ENCODE data around the gene GPX4. TPM values are rescaled to one million over a fixed set of nuclear protein-coding genes. Genes with fewer than 3 reads are reported as not detected.
"Not testable (repeated sequence)": the region's sequence is repeated elsewhere in the genome, so short reads cannot be mapped to it uniquely, and the experiment has no call there.

GPX4 gene
- total RNA-seq, 1 experiment from 2014 or later = 1,117 TPM

DNA sequence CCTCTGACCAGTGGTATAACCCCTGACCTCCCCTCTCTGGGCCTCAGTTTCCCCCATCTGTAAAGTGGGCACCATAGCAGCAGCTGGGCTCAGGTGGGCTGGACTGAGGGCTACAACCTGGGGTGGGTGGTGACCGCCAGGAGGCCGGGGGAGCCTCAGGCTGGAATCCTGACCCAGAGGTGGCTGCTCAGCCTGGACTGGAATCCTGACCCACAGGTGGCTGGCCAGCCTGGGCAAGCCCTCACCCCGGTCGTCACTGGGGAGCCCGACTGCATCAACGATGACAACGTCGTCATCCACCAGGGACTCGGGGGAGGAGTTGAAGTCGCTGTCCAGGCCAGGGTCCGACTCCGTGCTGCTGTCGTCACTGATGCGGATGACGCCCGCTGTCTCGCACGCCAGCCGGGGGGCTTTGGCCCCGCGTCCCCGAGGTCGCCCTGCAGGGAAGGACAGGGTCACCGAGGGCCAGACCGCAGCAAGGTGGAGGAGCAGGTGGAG is 10.2 kb downstream of the GPX4 start:
- DNase-seq (ENCODE audit: low spot score) = no peak

DNA sequence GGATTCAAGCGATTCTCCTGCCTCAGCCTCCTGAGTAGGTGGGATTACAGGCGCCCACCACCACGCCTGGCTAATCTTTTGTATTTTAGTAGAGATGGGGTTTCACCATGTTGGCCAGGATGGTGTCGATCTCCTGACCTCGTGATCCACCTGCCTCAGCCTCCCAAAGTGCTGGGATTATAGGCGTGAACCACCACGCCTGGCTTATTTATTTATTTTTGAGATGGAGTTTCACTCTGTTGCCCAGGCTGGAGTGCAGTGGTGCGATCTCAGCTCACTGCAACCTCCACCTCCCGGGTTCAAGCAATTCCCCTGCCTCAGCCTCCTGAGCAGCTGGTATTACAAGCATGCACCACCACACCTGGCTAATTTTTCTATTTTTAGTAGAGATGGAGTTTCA is 10.9 kb downstream of the GPX4 start:
- DNase-seq (ENCODE audit: low spot score) = not testable (repeated sequence)

DNA sequence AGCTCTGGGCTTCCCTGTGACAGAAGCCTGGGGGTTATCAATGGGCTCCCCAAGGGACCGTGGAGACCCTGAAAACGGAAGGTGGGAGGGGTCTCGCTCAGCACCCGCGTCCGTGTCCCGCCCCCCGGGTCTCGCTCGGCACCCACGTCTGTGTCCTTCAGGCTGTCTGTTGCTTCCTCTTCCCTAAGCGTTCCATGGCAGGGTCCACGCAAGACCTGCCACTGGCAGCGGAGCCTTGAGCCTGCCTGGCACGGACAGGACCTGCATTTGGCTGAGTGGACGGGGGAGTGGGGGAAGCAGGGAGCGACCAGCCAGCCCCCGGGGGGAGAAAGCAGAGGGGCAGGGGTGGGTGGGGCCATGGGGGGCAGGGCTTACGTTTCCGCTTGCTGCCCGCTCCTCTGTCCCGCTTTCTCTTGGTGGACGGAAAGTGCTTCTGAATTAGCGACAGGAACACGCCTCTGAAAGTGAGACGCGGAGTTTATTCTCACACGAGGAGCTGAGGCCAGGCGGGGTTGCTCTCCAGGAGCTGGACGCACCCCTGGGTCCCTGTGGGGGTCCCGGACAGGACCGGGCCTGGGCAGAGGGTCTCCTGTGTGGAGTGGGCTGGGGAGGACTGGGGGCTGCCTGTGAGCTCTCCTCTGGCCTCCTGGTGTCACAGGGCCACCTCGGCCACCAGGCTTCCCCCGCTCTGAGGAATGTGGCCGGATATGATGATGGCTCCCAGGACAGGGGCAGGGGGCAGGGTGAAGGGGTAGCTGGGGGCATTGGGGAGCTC is 12.0 kb downstream of the GPX4 start:
- DNase-seq (ENCODE audit: low spot score) = no peak

DNA sequence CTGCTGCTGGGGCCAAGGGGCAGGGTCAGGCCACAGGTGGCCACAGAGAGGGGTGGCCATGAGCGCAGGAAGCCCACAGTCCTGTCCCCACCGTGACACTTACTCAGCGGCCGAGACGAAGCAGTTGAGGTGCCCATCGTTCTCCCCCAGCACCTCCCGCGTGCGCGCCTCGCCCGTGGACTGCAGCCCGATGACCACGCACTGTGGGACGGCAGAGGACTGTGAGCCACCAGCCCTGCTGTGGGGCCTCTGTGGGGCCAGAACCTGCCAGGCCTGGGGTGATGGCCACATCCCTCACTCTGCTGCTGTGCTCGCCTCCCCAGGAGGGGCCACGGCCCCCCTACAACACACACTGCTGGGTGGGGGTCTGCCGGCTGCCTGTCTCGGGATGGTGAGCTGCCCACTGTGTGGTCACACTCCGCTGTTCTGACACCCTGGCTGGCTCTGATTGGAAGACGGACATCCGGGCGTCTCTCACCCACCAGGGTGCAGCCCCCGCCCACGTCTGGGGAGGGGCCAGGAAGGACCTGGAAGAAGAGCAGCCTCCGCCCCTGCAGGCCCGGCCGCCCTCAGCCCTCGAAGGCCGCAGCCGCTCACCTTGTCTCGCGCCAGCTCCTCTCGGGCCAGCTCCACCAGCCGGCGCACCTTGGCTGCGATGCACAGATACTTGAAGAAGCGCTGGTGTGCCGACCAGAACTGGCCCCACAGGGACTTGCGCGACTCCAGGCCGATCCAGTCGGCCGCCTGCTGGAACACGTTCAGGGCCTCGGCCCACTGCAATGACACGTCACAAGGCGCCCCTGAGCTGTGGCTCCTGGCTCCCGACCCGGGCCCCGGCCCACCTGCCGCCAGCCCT is 13.2 kb downstream of the GPX4 start:
- no peak for DNase-seq (ENCODE audit: low spot score)

DNA sequence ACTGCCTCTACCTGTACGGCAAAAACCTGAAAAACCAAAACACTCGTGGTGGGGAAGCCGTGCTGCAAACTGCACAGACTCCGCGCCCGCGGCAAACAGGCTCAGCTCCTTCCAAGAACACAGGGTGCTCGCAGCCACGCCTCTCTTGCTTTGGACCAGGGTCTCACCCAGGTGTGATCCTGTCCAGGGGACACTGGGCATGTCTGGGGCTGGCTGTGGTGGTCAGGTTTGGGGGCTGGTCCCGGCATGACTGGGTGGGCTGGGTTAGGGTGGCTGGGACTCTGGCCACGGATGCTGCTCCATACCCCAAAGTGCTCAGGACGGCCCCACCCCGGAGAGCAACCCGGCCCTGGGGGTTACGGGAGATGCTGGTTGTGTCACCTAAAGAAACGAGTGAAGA is 13.9 kb downstream of the GPX4 start:
- no peak for DNase-seq (ENCODE audit: low spot score)

DNA sequence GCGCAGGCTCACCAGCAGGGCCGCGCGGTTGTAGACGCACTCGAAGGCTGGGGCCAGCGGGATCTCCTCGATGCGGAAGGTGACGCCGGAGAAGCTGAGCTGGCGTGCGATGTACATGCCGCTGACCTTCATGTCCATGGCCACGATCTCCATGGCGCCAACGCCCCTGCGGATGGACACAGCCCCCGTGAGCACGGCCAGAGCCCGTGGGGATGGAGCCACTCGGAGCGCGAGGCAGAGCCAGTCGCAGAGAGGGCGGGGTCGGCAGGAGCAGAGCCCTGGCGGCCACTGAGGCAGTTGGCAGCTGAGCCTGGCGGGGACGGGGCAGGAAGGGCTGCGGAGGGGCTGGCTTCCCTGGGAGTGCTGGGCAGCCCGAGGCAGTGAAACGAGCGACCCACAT is 15.2 kb downstream of the GPX4 start:
- no peak for DNase-seq (ENCODE audit: low spot score)

DNA sequence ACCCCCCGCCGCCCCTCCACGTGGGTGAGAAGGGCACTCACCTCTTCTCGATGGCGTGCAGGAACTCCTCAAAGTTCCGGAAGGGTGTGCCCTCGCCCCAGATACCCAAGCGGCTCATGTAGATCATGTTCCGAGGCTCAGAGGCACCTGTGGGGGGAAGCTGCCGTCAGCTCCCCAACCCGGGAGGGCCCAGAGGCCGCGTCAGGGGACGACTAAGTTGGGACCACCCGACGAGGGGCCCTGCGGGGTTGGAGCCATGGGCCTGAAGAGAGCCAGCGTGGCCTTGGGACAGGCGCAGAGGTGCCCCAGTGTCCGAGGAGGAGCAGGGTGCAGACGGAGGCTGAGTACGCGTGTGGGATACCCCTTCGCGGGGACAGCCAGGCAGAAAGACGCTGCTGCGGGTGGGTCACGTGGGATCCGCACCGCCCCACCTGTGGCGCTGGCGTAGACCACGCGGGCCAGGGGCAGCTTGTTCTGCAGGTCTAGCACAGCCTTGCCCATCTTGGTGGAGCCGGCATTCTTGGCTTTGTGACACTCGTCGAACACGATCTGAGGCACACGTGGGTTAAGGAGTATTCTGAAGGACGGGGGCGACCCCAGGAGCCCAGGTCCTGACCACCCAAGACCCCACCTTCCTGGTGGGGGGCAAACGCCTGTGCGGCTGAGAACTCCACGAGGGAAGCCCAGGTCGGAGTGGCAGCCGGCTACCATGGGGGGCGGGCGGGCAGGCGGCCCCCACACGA is 15.9 kb downstream of the GPX4 start:
- no peak for DNase-seq (ENCODE audit: low spot score)

DNA sequence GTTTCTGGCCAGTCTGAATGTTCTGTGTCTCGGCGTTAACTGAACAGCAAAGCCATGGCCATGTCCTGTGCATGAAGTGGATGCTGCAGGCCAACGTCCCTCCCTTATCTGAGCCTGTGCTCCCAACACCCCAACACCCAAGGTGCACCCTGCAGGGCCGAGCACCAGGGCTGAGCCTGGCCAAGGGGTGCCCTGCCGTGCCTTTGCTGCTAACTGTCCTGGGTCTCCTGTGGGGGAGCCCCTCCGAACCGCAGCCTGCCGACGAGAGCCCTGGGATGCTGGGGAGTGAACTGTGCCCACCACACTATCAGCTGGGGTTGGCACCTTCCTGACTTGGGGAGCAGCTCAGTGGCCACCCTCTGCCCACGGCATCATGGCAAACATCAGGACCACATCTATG is 17.6 kb downstream of the GPX4 start:
- DNase-seq (ENCODE audit: low spot score) = no peak

DNA sequence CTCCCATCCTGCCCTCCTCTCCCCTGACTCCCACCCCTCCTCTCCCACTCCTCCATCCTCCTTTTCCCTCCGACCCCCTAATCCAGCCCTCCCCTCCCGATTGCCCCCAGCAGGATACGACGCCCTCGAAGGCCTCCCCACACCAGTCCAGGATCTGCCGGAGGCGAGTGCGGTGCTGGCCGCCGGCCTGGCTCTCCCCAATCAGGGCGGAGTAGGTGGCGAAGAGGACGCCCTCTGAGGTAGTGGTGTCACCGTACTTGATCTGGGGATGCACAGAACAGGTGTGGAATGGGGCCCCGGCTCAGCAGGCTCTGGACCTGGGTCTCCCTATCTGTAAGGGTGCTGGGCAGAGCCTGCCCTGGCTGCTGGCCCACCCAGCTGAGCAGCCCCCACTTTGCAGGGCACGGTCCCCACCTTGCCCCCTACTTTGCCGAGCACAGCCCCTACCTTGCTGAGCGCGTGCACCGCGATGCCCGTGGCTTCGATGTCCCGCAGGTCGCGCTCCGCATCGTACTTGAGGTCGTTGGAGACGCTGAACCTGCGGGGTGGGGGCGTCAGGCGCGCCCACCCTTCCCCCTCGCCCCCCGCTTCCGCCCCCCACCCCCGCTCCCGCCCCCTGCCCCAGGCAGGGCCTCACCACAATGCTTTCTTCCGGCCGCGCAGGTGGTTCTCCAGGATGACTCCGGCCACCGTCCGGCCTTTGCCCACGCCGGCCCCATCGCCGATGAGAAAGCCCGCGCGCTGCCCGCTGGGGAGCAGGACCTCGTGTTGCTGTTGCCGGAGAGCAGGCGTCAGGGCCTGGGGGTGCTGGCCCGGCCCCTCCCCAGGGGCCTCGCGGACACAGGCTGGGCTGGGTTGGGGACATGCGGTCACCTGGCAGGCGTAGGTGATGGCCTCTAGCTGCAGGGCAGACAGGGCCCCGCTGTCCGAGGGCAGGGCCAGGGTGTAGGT is 18.5 kb downstream of the GPX4 start:
- no peak for DNase-seq (ENCODE audit: low spot score)

DNA sequence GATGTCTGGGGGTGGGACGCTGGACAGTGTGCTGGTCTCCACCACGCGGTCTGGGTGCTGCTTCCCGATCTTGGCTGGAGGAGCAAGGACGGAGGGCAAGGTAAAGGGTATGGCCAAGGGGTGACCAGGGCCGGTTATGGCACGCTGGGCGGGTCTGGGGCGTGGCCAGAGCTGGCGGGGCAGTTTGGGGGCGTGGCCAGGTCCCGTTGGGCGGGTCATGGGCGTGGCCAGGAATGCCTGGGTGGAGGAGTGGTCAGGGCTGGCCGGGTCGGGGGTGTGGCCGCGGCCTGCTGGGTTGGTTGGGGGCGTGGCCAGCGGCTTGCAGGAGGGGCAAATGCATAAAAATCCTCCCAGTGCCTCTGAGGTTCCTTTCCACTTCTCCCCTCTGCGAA is 19.2 kb downstream of the GPX4 start:
- DNase-seq (ENCODE audit: low spot score) = peak; percentile 73

DNA sequence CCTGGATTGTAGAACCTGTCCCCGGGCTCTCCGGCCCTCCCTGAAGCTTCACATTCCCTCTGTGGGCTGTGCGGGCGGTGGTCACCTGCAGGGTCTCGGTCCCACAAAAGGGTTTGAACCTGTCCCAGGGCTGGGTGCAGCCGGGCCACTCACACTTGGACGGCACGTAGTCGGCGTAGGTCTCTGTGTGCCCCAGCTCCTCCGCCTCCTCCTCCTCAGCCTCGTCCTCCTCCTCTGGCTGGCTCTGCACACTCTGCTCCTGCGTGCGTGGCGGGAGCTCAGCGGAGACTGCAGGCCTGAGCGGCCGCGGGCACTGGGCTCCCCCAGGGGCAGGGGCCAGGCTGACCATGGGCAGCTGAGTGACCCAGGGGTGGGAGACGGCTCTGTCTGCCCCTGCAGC is 19.6 kb downstream of the GPX4 start:
- no peak for DNase-seq (ENCODE audit: low spot score)

DNA sequence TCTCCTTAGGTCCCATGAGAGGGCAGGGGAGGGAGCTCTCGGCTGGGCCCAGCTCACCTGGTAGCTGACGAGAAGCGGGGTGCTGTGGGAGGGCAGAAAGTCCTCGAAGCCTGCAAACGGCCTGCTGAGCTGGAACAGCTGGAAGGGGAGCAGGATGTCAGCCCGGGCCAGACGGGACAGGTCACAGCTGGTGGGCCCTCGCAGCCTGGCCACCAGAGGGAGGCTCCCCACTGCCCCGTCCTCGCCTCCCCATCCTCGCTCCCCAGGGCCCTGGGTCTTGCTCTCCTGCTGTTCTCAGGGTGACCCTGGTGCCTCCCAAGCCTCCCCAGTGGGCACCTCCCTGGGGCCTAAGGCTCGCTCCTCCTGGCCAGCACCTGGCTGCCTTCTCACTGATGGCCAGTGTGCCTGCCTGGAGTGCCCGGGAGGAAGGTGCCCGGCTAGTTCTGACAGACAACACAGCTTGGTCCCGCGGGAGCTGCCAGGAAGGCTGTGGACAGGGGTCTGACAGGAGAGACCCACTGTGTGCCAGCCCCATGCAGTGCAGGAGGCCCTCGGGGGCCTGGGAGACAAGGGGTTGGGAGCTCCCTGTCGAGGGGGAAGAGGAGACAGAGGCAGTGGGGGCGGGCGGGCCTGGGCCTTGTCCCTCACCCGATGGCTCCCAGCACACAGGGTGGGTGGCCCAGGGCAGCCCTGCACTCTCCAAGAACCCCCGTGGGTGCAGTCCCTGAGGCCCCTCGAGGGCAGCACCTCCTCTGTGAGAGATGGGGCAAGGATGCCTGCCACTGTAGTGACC is 20.3 kb downstream of the GPX4 start:
- no peak for DNase-seq (ENCODE audit: low spot score)

DNA sequence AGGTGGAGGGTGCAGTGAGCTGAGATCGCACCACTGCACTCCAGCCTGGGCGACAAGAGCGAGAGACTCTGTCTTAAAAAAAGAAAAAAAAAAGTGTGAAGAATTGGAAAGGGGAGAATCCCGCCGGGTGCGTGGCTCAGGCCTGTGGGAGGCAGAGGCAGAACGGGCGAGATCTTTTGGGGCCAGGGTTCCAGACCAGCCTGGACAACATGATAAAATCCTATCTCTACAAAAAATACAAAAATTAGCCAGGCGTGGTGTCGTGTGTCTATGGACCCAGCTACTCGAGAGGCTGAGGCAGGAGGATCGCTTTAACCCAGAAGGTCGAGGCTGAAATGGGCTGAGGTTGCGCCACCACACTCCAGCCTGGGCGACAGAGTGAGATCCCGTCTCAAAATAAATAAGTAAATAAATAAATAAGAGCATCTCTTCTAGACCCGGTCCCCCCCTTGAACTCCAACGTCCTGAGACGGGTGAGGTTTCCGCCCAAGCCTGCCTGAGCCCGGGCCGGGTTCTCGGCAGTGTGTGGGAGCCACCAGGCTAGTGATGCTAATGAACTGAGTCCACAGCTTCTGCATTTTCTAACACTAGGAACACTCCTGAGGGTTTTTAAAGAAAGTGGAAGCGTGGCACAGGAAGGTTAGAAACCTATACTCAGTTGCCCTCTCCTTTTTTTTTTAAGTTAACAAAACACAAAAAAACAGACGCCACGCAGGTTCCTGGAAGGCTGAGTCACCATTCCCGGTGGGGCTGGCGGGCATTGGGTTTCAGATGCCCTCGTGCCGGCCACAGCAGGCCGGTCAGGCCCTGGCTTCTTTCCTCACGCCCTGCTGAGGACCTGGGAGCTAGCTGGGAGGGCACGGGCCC is 22.0 kb downstream of the GPX4 start:
- DNase-seq (ENCODE audit: low spot score) = no peak

DNA sequence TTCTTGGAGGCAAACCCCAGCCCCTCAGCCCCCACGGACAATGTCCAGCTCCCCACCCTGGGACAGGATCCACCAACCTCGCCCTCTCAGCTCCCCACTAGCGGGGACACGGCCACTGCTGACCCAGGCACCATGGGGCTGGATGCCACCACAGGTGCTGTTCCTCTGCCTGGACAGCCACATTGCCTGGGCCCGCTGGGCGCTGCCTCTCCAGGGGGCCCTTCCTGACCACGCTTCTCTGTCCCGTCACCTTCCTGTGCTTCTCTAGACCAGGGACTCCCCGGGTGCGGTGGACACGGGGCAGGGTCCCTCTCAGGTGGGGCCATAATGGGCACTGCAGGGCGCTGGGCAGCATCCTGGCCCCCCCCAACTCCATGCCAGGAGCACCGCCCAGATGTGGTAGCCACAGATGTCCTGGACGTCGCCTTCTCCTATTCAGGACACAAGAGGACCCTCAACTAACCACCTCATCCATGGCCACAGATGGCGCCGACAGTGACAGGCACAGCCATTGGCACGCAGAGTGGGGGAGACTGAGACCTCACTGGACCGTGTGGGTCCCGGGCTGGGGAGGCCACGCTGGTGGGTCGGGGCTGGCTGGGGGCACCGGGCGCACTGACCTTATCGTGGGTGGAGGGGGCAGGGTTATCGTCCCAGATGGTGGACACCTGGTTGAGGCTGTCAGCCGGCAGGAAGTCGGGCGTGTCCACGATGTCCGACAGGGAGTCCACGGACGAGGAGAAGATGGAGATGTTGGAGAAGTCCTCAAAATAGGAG is 23.4 kb downstream of the GPX4 start:
- DNase-seq (ENCODE audit: low spot score) = no peak

DNA sequence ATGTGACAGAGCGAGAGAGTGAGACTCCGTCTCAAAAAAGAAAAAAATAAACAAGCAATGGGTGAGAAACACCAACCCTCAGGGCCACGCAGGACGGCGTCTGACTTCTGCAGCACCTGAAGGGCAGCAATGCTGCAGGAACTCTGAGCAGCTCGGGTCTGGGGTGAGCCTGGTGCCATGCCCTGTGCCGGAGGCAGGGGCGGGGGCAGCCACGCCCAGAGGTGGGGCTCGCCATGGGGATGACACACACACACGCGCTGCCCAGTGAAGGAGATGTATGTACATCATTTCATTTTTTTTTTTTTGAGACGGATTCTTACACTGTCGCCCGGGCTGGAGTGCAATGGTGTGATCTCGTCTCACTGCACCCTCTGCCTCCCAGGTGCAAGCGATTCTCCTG is 24.3 kb downstream of the GPX4 start:
- no peak for DNase-seq (ENCODE audit: low spot score)

DNA sequence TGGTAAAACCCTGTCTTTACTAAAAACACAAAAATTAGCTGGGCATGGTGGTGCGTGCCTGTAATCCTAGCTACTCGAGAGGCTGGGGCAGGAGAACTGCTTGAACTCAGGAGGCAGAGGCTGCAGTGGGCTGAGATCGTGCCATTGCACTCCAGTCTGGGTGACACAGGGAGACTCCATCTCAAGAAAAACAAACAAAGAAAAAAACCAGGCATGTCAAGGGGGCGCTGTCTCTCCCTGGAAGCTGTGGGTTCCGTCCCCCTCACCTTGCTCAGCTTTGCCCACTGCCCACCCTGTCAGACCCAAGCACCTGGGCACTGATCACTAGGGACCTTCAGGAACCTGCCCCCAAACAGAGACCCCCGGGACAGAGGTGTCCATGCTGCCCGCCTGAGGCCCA is 25.3 kb downstream of the GPX4 start:
- DNase-seq (ENCODE audit: low spot score) = not testable (repeated sequence)

DNA sequence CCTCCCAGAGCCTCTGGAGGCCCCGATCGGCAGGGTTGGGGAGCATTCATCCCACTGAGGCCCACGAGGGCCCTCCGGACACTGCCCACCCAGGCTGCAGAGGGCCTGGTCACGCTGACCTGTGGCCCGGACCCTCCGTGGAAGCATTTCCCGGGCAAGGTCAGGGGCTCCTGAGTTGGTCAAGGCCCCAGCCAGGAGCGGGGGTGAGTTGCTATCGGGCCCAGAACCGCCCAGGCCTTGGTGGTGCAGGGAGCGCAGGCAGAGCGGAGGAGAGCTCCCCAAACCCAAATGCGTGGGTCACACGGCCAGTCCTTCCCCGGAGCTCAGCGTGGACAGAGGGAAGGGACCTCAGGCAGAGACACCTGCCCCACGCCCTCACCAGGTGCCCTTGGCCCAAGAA is 25.7 kb downstream of the GPX4 start:
- no peak for DNase-seq (ENCODE audit: low spot score)
